ENCODE results near the gene GNAZ.
"Not testable (repeated sequence)": the region's sequence is repeated elsewhere in the genome, so short reads cannot be mapped to it uniquely, and the experiment has no call there.

Gene GNAZ

GRCh38 chr22:23070418-23071229, at the start of gene GNAZ:
GNAZ (plus strand) TSS chr22:23070519; CDS start chr22:23095696, 25,177 bp downstream.
- Histone ChIP-seq H3K9ac (ENCODE audit: low read depth in 1 of 2, low read length in 2 of 2) (peak within 1 kb of the TSS; percentile 18 to 56), H3K9me3 (ENCODE audit: control insufficient read depth in 2 of 2, low read length in 2 of 2) (no peaks in the 10 kb centered on the region), H3K27ac (ENCODE audit: low read depth in 2 of 2, low read length in 2 of 2) (no peak within 1 kb of the TSS), H3K27me3 (ENCODE audit: control insufficient read depth in 2 of 2, insufficient read depth in 2 of 2, low read length in 2 of 2) (peaks cover 9 to 12% of the 10 kb centered on the region in 2 donors), H3K36me3 (ENCODE audit: control insufficient read depth in 2 of 2, insufficient read depth in 2 of 2, low read length in 2 of 2) (no peaks in the 10 kb centered on the region), H3K4me1 (ENCODE audit: control insufficient read depth in 2 of 2, insufficient read depth in 2 of 2, low read length in 2 of 2) (peaks cover 4 to 7% of the 10 kb centered on the region in 2 donors), H3K4me3 (ENCODE audit: low read length in 2 of 2) (peak within 1 kb of the TSS; percentile 69 to 70)

- H3K27me3 ChIP-seq (ENCODE audit: control insufficient read depth in 2 of 2, insufficient read depth in 2 of 2, low read length in 2 of 2): no peaks in the 10 kb centered on the region
- no peak overlapping the region for H3K27ac ChIP-seq (ENCODE audit: low read depth in 2 of 2, low read length in 2 of 2)
- no peaks in the 10 kb centered on the region for H3K36me3 ChIP-seq (ENCODE audit: control insufficient read depth in 2 of 2, insufficient read depth in 2 of 2, low read length in 2 of 2)
- no peaks in the 10 kb centered on the region for H3K4me1 ChIP-seq (ENCODE audit: control insufficient read depth in 2 of 2, insufficient read depth in 2 of 2, low read length in 2 of 2)
- H3K9me3 ChIP-seq (ENCODE audit: control insufficient read depth in 2 of 2, low read length in 2 of 2): no peaks in the 10 kb centered on the region
- H3K9ac ChIP-seq (ENCODE audit: low read depth in 1 of 2, low read length in 2 of 2): no peak overlapping the region
- H3K4me3 ChIP-seq (ENCODE audit: low read length in 2 of 2): no peak overlapping the region
These were observed 49.5 kb upstream of the GNAZ start for GRCh38 chr22:23020659-23021293.

- not testable (repeated sequence) for H3K27me3 ChIP-seq (ENCODE audit: control insufficient read depth in 2 of 2, insufficient read depth in 2 of 2, low read length in 2 of 2); H3K4me3 ChIP-seq (ENCODE audit: low read length in 2 of 2); H3K4me1 ChIP-seq (ENCODE audit: control insufficient read depth in 2 of 2, insufficient read depth in 2 of 2, low read length in 2 of 2); H3K9ac ChIP-seq (ENCODE audit: low read depth in 1 of 2, low read length in 2 of 2); H3K36me3 ChIP-seq (ENCODE audit: control insufficient read depth in 2 of 2, insufficient read depth in 2 of 2, low read length in 2 of 2); H3K9me3 ChIP-seq (ENCODE audit: control insufficient read depth in 2 of 2, low read length in 2 of 2); H3K27ac ChIP-seq (ENCODE audit: low read depth in 2 of 2, low read length in 2 of 2)
These were observed 48.5 kb upstream of the GNAZ start for GRCh38 chr22:23021660-23022353.

GRCh38 chr22:23023294-23023693, 47.0 kb upstream of the GNAZ start:
- H3K9ac ChIP-seq (ENCODE audit: low read depth in 1 of 2, low read length in 2 of 2): no peak overlapping the region
- no peaks in the 10 kb centered on the region for H3K4me1 ChIP-seq (ENCODE audit: control insufficient read depth in 2 of 2, insufficient read depth in 2 of 2, low read length in 2 of 2)
- H3K27me3 ChIP-seq (ENCODE audit: control insufficient read depth in 2 of 2, insufficient read depth in 2 of 2, low read length in 2 of 2): no peaks in the 10 kb centered on the region
- no peaks in the 10 kb centered on the region for H3K9me3 ChIP-seq (ENCODE audit: control insufficient read depth in 2 of 2, low read length in 2 of 2)
- H3K36me3 ChIP-seq (ENCODE audit: control insufficient read depth in 2 of 2, insufficient read depth in 2 of 2, low read length in 2 of 2): no peaks in the 10 kb centered on the region
- H3K27ac ChIP-seq (ENCODE audit: low read depth in 2 of 2, low read length in 2 of 2): no peak overlapping the region
- no peak overlapping the region for H3K4me3 ChIP-seq (ENCODE audit: low read length in 2 of 2)

- Histone ChIP-seq H3K27ac (ENCODE audit: low read depth in 2 of 2, low read length in 2 of 2) (no peak overlapping the region), H3K9me3 (ENCODE audit: control insufficient read depth in 2 of 2, low read length in 2 of 2) (no peaks in the 10 kb centered on the region), H3K4me1 (ENCODE audit: control insufficient read depth in 2 of 2, insufficient read depth in 2 of 2, low read length in 2 of 2) (no peaks in the 10 kb centered on the region), H3K36me3 (ENCODE audit: control insufficient read depth in 2 of 2, insufficient read depth in 2 of 2, low read length in 2 of 2) (no peaks in the 10 kb centered on the region), H3K27me3 (ENCODE audit: control insufficient read depth in 2 of 2, insufficient read depth in 2 of 2, low read length in 2 of 2) (no peaks in the 10 kb centered on the region), H3K9ac (ENCODE audit: low read depth in 1 of 2, low read length in 2 of 2) (no peak overlapping the region), H3K4me3 (ENCODE audit: low read length in 2 of 2) (no peak overlapping the region)
These were observed 43.5 kb upstream of the GNAZ start for GRCh38 chr22:23026777-23027176.

GRCh38 chr22:23027849-23028248, 42.5 kb upstream of the GNAZ start:
- not testable (repeated sequence) for H3K4me3 ChIP-seq (ENCODE audit: low read length in 2 of 2); H3K36me3 ChIP-seq (ENCODE audit: control insufficient read depth in 2 of 2, insufficient read depth in 2 of 2, low read length in 2 of 2); H3K9me3 ChIP-seq (ENCODE audit: control insufficient read depth in 2 of 2, low read length in 2 of 2); H3K27me3 ChIP-seq (ENCODE audit: control insufficient read depth in 2 of 2, insufficient read depth in 2 of 2, low read length in 2 of 2); H3K4me1 ChIP-seq (ENCODE audit: control insufficient read depth in 2 of 2, insufficient read depth in 2 of 2, low read length in 2 of 2); H3K27ac ChIP-seq (ENCODE audit: low read depth in 2 of 2, low read length in 2 of 2); H3K9ac ChIP-seq (ENCODE audit: low read depth in 1 of 2, low read length in 2 of 2)

- Histone ChIP-seq H3K27ac (ENCODE audit: low read depth in 2 of 2, low read length in 2 of 2) (no peak overlapping the region), H3K4me1 (ENCODE audit: control insufficient read depth in 2 of 2, insufficient read depth in 2 of 2, low read length in 2 of 2) (no peaks in the 10 kb centered on the region), H3K9ac (ENCODE audit: low read depth in 1 of 2, low read length in 2 of 2) (no peak overlapping the region), H3K27me3 (ENCODE audit: control insufficient read depth in 2 of 2, insufficient read depth in 2 of 2, low read length in 2 of 2) (no peaks in the 10 kb centered on the region), H3K9me3 (ENCODE audit: control insufficient read depth in 2 of 2, low read length in 2 of 2) (no peaks in the 10 kb centered on the region), H3K4me3 (ENCODE audit: low read length in 2 of 2) (no peak overlapping the region), H3K36me3 (ENCODE audit: control insufficient read depth in 2 of 2, insufficient read depth in 2 of 2, low read length in 2 of 2) (no peaks in the 10 kb centered on the region)
These were observed 40.6 kb upstream of the GNAZ start for GRCh38 chr22:23029521-23030228.

- Histone ChIP-seq H3K27me3 (ENCODE audit: control insufficient read depth in 2 of 2, insufficient read depth in 2 of 2, low read length in 2 of 2) (no peaks in the 10 kb centered on the region), H3K4me1 (ENCODE audit: control insufficient read depth in 2 of 2, insufficient read depth in 2 of 2, low read length in 2 of 2) (no peaks in the 10 kb centered on the region), H3K9ac (ENCODE audit: low read depth in 1 of 2, low read length in 2 of 2) (no peak overlapping the region), H3K36me3 (ENCODE audit: control insufficient read depth in 2 of 2, insufficient read depth in 2 of 2, low read length in 2 of 2) (no peaks in the 10 kb centered on the region), H3K27ac (ENCODE audit: low read depth in 2 of 2, low read length in 2 of 2) (no peak overlapping the region), H3K9me3 (ENCODE audit: control insufficient read depth in 2 of 2, low read length in 2 of 2) (no peaks in the 10 kb centered on the region), H3K4me3 (ENCODE audit: low read length in 2 of 2) (no peak overlapping the region)
These were observed 38.9 kb upstream of the GNAZ start for GRCh38 chr22:23031381-23031780.

GRCh38 chr22:23031786-23032185, 38.5 kb upstream of the GNAZ start:
- no peak overlapping the region for H3K27ac ChIP-seq (ENCODE audit: low read depth in 2 of 2, low read length in 2 of 2)

GRCh38 chr22:23032658-23033057, 37.7 kb upstream of the GNAZ start:
- H3K27ac ChIP-seq (ENCODE audit: low read depth in 2 of 2, low read length in 2 of 2): no peak overlapping the region
- no peaks in the 10 kb centered on the region for H3K36me3 ChIP-seq (ENCODE audit: control insufficient read depth in 2 of 2, insufficient read depth in 2 of 2, low read length in 2 of 2)
- H3K27me3 ChIP-seq (ENCODE audit: control insufficient read depth in 2 of 2, insufficient read depth in 2 of 2, low read length in 2 of 2): no peaks in the 10 kb centered on the region
- H3K9me3 ChIP-seq (ENCODE audit: control insufficient read depth in 2 of 2, low read length in 2 of 2): no peaks in the 10 kb centered on the region
- no peak overlapping the region for H3K9ac ChIP-seq (ENCODE audit: low read depth in 1 of 2, low read length in 2 of 2)
- H3K4me1 ChIP-seq (ENCODE audit: control insufficient read depth in 2 of 2, insufficient read depth in 2 of 2, low read length in 2 of 2): no peaks in the 10 kb centered on the region
- no peak overlapping the region for H3K4me3 ChIP-seq (ENCODE audit: low read length in 2 of 2)

More at GRCh38 chr22:23031786-23032185, 38.5 kb upstream of the GNAZ start:
- no peaks in the 10 kb centered on the region for H3K4me1 ChIP-seq (ENCODE audit: control insufficient read depth in 2 of 2, insufficient read depth in 2 of 2, low read length in 2 of 2)
- H3K27me3 ChIP-seq (ENCODE audit: control insufficient read depth in 2 of 2, insufficient read depth in 2 of 2, low read length in 2 of 2): no peaks in the 10 kb centered on the region
- no peaks in the 10 kb centered on the region for H3K36me3 ChIP-seq (ENCODE audit: control insufficient read depth in 2 of 2, insufficient read depth in 2 of 2, low read length in 2 of 2)
- H3K9me3 ChIP-seq (ENCODE audit: control insufficient read depth in 2 of 2, low read length in 2 of 2): no peaks in the 10 kb centered on the region
- no peak overlapping the region for H3K9ac ChIP-seq (ENCODE audit: low read depth in 1 of 2, low read length in 2 of 2)
- H3K4me3 ChIP-seq (ENCODE audit: low read length in 2 of 2): no peak overlapping the region
